NCI-H774 (cell line): Measurements from ENCODE around the gene FREM1.

Experiments
- DNase-seq: peaks from one replicate; lab custom pipeline; 2025; lab: John Stamatoyannopoulos, UW

The FREM1 gene

GRCh38 chr9:14868772-14869583 lies 41.2 kb downstream of the FREM1 start:
- DNase-seq = no peak

DNA sequence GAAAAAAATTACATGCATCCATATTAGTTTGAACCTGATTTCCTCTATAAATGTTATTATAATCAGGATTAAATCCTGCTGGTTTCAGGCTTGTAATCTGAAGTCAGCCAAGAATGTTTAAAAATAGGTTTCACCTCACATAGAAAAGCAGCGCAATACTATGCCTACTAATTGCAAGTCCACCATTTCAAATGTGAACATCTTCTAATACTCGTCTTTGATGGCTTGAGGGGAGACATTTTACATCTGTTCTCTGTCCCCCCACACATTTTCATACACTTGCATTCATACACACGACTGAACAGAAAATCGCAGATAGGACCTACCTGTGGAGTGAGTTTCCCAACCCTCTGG lies 41.8 kb downstream of the FREM1 start:
- DNase-seq = no peak

DNA sequence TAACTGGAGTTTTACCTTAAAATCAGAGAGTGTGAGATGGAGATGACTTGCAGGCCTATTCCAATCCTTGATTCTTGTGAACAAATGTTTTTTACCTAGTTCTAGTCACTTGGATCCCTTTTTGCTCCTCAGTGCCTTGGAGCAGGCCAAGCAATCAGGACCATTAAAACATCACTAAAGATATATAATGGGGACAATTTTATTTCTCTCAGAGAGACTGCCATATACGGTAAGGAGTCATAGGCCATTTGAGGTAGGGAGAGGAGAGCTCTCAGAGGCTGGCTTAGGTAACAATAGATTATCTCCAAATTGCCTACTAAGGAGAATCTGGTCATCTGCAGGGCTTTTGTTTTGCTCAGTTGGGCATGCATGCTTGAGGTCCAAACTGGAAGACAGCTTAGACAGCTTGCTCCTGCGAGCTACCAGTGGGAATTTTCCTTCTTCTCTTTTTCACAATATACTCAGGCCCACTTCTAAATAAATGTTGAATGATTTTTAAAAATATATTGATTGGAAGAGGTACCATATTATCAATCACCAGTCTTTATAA lies 44.0 kb downstream of the FREM1 start:
- no peak for DNase-seq

- DNase-seq = no peak
Observed at GRCh38 chr9:14864309-14864708, 45.9 kb downstream of the FREM1 start.

DNA sequence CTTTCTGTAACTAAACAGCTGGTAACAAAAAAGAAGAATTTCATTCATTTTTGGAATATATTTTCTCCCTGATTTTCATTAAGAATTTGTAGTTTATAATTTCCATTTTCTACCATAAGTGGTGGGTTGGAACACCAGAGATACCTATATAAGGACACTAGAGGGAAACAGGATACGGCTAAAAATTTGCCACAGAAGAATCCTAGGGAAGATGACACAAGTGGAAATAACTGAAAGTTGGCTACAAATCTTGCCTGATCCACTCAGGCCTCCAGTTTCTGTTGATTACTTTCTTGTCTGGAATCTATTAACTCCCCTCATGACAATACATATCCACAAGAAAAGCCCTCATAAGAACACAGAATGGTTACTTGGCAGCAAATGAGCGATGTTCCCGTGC lies 46.8 kb downstream of the FREM1 start:
- DNase-seq = no peak

- no peak for DNase-seq
Observed at GRCh38 chr9:14857449-14858305, 52.6 kb downstream of the FREM1 start.

DNA sequence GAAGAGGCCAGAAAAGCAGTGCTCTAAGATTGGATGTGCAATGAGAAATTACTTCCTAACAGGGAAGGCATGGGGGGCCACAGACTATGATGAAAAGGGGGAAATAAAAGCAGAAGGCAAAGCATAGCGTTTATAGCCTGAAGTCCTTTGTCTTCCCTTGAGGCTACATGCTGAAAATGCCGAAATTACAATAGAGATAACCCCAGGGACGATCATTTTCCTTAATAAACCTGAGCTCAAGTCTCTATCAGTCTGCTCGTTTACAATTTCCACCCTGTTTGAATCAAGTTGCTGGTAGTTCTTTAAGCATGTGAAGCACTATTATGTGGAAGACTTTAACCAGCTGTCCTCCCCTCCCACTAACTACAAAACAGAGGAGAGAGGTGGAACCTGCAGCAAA lies 60.4 kb downstream of the FREM1 start:
- DNase-seq = no peak

DNA sequence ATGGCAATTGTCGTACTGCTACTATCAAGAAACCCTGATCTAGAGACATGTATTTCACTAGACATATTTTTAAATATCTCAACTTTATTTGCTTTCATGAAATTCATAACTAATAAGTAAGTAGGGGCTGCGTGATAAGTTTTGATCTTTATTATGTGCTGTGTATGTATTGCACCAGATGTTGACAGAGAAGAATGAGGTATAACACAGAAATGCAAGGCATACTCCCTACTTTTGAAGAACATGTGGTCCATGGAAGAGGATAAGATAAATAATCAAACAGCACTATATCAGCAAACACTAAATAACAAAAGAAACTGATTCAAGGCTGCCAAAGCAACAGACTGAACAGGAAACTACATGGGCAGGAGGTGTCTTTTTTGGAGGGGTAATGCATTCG lies 60.9 kb downstream of the FREM1 start:
- DNase-seq = no peak

GRCh38 chr9:14846871-14847311 lies 63.3 kb downstream of the FREM1 start:
- DNase-seq = peak; percentile 23

DNA sequence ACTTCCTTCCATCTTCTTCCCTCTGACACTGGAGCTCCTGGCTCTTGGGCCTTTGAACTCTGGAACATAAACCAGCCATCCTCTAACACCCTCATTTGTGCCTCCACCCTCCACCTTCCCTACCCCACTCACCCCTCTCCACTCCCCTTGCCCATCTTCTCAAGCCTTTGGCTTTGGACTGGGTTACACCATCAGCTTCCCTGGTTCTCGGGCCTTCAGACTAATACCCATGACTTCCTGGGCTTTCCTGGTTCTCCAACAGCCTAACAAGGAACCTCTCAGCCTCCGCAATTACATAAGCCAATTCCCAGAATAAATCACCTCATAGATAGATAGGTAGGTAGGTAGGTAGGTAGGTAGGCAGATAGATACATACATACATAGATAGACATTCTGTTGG lies 67.1 kb downstream of the FREM1 start:
- DNase-seq = no peak

GRCh38 chr9:14842269-14842668 lies 68.0 kb downstream of the FREM1 start:
- no peak for DNase-seq

GRCh38 chr9:14838701-14839100 lies 71.5 kb downstream of the FREM1 start:
- no peak for DNase-seq

GRCh38 chr9:14836885-14837284 lies 73.3 kb downstream of the FREM1 start:
- DNase-seq = no peak

DNA sequence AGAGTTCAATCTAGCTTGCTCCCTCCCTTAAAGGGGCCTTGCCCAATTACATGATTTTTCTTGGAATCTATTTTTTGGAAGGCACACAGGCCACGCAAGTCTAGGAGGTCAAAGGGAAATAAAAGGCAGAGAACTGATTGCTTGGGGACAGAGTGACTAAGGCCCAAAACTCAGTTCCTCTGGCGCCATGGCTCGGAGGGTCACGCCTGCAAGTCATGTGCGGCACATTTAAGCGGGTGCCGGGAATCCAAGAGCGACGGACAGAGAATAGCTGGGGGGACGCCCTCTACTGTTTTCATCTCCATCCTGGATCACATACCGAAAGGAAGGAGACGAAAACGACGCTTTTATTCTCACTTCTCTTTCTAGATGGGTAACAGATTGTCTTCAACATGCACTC lies 78.6 kb downstream of the FREM1 start:
- no peak for DNase-seq

GRCh38 chr9:14831074-14831473 lies 79.2 kb downstream of the FREM1 start:
- no peak for DNase-seq

DNA sequence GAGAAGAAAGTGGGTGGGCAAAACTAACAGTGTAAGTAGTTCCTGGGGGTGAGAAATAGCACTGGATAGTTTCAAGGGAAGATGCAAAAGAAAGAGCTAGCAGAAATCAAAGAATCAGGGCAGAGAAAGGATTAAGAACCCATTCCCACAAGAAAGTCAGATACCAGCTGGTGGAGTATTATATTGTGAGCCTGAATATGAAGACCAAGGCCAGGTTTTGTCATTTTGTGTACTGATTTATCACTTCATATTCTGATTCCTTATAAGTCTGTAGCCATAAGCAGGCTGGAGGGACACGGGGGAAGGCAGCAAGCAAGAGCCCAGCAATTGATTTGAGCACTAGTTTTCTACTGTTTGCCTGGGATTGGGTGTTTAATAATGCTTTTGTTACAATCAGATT lies 80.2 kb downstream of the FREM1 start:
- DNase-seq = no peak

DNA sequence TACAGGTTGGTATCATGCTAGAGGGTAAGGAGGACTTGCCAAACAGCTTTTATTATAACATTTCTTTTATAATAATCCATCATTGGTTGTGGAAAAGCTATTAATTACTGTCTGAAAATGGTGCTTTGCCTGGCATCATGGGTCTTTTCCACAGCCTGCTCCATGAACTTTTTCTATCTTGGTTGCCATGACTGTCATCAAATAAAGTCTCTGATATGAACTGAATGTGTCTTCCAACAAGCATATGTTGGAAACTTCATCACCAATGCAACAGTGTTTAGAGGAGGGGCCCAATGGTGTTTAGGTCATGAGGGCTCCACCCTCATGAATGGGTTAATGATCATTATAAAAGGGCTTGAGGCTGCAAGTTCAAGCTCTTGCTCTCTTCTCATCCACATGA lies 81.0 kb downstream of the FREM1 start:
- DNase-seq = no peak

DNA sequence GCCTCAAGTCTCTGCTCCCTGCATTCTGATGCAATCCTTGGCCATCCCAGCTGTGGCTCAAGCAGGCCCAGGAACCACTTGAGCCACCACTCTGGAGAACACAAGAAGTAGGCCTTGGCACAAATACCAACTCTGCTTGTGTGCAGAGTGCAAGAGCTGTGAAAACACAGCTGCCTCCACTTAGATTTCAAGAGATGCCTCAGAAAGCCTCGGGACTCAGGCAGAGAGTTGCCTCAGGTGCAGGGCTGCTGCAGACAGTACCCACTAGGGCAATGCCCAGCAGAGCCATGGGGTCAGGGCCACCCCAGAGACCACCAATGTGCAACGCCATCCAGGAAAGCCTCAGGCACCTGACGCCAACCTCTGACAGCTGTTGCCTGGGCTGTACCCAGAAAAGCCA lies 82.4 kb downstream of the FREM1 start:
- DNase-seq = no peak

GRCh38 chr9:14824481-14824880 lies 85.7 kb downstream of the FREM1 start:
- no peak for DNase-seq

DNA sequence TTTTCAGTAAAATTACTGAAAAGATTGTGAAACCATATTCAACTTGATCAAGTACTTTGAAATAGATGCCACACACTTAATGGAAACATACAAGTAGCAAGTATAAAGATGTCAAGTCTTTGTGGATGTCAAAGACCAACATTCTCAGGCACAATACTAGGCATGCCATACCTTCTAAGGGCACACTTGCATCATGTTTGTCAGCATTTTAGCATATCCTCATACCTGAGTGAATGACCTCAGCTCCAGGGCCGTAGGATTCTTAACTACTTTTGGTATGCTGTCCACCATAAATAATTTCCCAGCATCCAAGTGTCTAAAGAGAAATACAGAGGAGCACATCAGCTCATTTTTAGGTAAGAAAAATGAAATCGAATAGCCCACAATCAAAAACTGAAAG lies 86.4 kb downstream of the FREM1 start:
- no peak for DNase-seq

DNA sequence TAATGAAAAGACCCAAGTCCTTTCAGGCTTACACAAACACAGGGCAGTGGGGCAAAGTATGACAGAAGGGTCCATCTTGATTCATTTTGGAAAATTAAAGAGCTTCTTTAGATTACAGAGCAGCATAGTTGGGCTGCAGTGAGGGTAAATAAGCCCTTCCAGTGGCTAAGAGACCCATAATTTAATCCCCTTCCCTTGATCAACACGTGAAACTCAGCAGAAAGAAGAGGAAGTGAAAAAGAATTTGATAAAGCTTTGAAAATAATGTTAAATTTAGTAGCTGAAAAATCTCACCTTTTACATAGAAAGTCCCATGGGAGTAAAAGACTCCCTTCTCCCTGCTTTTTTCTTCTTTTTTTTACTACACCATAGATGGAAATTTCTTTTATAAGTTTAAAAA lies 87.6 kb downstream of the FREM1 start:
- DNase-seq = no peak

DNA sequence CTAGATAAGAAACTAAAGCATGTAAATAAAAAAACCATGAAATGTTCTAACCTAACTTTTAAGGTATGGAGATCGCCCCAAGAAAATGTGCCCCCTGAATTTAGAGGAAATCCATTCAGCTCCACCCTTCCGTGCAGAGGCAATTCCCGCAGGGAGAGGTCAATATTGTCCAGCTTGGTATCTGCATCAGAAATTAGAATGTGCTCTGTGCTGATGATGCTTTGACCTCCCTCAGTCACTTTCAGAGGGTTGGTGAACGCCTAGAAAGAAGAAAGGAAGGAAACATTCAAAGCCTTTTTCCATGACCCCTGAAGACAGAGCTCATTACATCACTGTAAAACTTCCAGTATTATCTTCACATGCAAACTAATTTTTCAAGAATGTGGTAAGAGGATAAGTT lies 91.0 kb downstream of the FREM1 start:
- DNase-seq = no peak

DNA sequence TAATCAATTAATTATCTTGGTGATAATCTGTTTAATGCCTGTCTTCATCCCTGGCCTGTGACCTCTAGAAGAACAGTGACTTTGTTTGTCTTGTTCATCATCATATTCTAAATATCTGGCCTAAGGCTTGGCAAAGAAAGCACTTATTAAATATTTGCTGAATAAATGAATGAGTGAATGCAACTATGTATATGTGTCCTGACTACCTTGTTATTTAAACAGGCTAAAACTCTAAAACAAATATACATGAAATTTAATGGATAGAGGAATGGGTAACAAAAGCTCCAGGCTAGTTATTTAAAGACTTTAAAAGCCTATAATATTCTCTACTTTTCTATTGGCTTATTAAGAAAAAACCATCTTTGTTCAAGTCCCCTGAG lies 96.0 kb downstream of the FREM1 start:
- DNase-seq = no peak
